ENCODE data around the gene LEFTY2. TPM values are rescaled to one million over a fixed set of nuclear protein-coding genes. Genes with fewer than 3 reads are reported as not detected.

Gene LEFTY2
- total RNA-seq, 2 experiments from 2014 or later = not detected

DNA sequence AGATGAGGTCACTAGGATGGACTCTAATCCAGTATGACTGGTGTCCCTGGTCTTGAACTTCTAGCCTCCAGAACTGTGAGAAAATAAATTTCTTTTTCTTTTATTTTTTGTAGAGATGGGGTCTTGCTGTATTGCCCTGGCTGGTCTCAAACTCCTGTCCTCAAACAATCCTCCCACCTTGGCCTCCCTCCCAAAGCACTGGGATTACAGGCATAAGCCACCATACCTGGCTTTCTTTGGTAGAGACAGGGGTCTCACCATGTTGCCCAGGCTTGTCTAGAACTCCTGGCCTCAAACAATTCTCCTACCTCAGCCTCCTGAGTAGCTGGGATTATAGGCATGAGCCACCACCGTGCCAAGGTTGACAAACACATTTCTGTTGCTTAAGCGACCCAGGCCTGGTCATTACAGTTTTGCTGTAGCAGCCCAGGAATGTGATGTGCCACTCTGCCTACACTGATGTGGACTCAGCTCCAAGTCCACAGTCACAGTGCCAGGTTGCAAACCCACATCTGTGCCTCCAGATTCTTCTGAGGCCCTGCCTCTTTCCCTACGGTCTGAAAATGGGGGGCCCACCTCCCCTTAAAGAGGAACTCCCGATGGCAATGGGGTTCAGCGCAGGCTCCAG lies 32.9 kb downstream of the LEFTY2 start:
- H3K4me3 Mint-ChIP-seq = no peak overlapping the region
- H3K4me1 Mint-ChIP-seq = peaks cover 31% of the 10 kb centered on the region
- no peak overlapping the region for H3K27ac Mint-ChIP-seq
- H3K9me3 Mint-ChIP-seq = no peaks in the 10 kb centered on the region
- no peak for DNase-seq
- no peaks in the 10 kb centered on the region for H3K36me3 Mint-ChIP-seq
- no peaks in the 10 kb centered on the region for H3K27me3 Mint-ChIP-seq

DNA sequence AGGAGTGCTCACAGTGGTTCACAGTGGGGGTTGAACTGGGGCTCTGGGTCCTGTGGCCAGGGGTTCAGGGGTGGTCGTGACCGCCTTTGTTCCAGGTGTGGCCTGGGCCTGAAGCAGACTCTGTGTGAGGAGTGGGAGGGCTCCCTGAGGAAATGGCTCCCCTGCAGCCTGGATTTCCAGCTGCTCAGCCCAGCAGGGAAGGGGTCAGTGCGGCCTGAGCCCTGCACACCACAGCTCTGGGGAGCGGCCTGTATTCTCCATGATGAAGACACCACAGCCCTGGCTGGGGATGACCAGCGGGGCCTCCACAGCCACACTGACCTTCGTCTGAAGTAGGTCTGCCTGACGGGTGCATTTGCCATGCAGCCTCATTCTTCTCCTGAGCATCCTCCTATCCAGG lies 33.7 kb downstream of the LEFTY2 start:
- DNase-seq = no peak
- H3K27ac Mint-ChIP-seq = no peak overlapping the region
- H3K36me3 Mint-ChIP-seq = no peaks in the 10 kb centered on the region
- no peak overlapping the region for H3K4me3 Mint-ChIP-seq
- no peaks in the 10 kb centered on the region for H3K27me3 Mint-ChIP-seq
- no peaks in the 10 kb centered on the region for H3K9me3 Mint-ChIP-seq
- peaks cover 31% of the 10 kb centered on the region for H3K4me1 Mint-ChIP-seq

DNA sequence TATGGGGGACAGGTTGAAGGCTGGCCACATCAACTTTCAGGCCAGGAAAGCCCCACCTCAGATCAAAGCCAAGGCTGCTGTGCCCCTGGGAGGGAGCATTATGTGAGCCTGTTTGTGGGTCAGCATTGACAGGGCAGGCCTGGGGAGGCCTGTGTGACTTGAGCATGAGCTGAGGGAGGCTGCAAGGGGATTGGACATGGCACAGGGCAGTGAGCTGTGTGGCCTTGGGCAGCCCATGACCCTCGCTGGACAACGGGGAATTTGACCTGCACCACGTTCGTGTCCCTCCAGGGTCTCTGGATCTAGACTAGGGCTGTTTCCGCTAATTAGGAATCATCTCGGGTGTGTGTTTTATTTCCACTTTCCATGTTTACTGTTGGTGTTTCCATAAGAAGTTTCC lies 34.6 kb downstream of the LEFTY2 start:
- Mint-ChIP-seq H3K27me3 (no peaks in the 10 kb centered on the region), H3K9me3 (no peaks in the 10 kb centered on the region), H3K27ac (no peak overlapping the region), H3K4me3 (no peak overlapping the region), H3K36me3 (no peaks in the 10 kb centered on the region), H3K4me1 (peaks cover 28% of the 10 kb centered on the region)
- no peak for DNase-seq

DNA sequence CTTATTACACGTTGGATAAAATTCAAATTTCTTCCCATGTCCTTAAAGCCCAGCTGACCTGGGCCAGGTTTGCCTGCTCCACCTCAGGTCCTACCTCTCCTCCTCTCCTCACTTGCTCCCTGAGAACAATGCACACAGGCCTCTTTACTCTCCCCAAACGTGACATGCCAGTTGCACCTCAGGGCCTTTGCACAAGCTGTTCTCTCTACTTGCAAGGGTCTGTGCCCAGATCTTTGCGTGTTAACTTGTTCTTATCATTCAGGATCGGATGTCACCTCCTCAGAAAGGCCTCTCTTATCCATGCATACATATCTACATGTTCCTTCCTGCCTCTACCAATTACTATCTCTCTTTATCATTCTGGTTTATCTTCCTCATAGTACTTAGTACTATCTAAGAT lies 37.4 kb downstream of the LEFTY2 start:
- H3K4me3 Mint-ChIP-seq = no peak overlapping the region
- H3K27me3 Mint-ChIP-seq = no peaks in the 10 kb centered on the region
- H3K4me1 Mint-ChIP-seq = peaks cover 23% of the 10 kb centered on the region
- no peaks in the 10 kb centered on the region for H3K36me3 Mint-ChIP-seq
- DNase-seq = no peak
- H3K27ac Mint-ChIP-seq = no peak overlapping the region
- H3K9me3 Mint-ChIP-seq = no peaks in the 10 kb centered on the region

DNA sequence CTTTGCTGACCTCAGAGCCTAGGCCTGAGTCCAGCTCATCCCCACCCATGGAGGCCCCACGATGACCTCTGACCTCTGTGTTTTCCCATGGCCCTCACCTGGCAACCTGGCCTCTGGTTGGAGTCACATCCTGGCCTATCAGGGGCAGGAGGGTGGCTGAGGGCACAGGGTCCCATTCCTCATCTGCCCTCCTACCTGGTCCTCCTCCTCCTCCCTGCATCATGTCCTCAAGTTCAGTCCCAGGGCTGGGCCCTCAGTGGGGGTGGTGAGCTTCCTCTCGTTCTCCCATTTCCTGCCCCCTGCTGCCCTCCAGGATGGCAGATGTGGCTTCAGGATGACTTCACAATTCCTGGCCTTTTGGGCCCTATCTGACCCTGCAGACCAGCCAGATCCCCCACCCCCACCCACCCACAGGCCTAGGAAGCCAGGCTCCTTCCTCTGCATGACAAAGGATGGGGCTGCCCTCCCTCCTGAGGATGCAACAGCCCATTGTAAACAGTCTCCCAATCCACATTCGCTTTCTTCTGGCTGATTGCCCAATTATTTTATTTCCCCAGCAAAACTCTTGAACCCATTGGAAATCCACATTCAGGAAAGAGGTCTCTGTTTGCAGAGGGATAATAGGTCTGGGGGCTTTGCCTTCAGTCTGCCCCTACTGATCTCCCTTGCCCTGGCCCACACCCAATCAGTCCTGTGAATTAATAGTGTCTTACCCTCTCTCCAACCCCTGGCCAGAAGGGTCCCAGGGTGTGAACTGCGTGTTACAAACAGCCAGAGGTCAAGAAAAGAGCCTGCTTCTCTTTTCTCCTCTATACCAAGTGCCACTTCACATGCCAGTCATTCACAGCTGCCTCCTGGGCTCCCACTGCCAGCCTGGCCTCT lies 41.7 kb downstream of the LEFTY2 start:
- H3K27me3 Mint-ChIP-seq = no peaks in the 10 kb centered on the region
- no peaks in the 10 kb centered on the region for H3K9me3 Mint-ChIP-seq
- peaks cover 37% of the 10 kb centered on the region for H3K4me1 Mint-ChIP-seq
- no peak for DNase-seq
- H3K36me3 Mint-ChIP-seq = peaks cover 4% of the 10 kb centered on the region
- no peak overlapping the region for H3K4me3 Mint-ChIP-seq
- H3K27ac Mint-ChIP-seq = no peak overlapping the region

DNA sequence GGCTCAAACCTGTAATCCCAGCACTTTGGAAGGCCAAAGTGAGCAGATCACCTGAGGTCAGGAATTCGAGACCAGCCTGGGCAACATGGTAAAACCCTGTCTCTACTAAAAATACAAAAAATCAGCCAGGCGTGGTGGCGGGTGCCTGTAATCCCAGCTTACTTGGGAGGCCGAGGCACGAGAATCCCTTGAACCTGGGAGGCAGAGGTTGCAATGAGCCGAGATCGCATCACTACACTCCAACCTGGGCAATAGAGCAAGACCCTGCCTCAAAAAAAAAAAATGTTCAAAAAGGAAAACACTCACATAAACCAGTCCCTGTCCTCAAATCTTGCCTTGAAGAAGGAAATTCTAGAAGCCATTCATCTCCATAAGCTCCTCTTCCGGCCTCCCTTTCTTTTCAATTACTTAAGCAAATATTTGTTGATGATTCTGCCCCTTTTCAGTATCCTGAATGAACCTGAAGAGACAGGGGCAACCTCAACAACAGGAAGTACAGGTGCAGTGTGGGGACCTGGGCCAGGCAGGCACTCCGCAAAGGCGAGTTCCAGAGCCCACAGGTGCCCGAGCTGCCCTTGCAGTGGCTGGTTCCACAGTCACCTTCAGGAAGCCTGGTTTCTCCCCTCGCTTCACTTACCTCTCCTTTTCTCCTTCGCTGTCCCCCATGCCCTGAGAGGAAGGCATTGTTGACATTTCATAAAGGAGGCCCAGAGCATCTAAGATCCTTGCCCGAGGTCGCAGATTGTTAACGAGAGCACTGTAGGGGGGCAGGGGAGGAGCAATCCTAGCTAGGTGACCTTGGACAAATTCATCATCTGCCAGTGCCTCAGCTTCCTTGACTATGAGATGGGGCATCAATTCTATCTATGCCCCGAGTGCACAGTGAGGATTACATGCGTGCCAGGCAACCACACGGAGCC lies 43.2 kb downstream of the LEFTY2 start:
- H3K36me3 Mint-ChIP-seq = peaks cover 4% of the 10 kb centered on the region
- H3K4me1 Mint-ChIP-seq = peaks cover 41% of the 10 kb centered on the region
- H3K27me3 Mint-ChIP-seq = no peaks in the 10 kb centered on the region
- no peaks in the 10 kb centered on the region for H3K9me3 Mint-ChIP-seq
- peak overlapping the region; percentile 89 for H3K27ac Mint-ChIP-seq
- H3K4me3 Mint-ChIP-seq = peak overlapping the region; percentile 24
- DNase-seq = no peak

DNA sequence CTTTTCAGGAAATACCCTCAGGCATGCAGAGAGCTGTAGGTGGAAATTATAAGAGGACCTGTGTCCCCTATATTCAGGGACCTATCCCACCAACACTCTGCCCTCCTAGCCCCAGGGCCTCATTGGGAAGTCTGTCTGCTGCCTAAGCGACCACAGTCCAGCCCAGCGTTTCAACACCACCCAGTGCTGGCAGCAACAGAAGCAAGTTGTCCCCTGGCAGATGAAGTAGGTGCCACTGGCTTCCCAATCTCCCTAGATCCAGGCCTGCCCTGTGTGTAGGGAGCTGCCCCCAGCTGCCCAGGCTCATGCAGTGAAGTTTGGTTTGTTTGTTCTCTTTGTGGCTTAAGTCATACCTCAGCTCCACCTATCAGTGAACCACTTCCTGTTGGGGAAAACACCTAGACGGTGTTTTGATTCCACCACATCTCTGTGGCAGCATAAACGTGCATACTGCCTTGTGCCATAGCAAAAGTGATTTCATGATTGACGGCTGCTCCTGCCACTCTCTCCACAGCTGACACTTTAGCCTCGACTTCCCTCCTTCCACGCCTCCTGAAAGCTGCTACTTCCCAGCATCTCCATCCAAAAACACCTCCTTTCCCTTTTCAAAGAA lies 44.0 kb downstream of the LEFTY2 start:
- no peaks in the 10 kb centered on the region for H3K9me3 Mint-ChIP-seq
- H3K4me3 Mint-ChIP-seq = peak overlapping the region; percentile 54
- peak overlapping the region; percentile 89 for H3K27ac Mint-ChIP-seq
- H3K36me3 Mint-ChIP-seq = peaks cover 4% of the 10 kb centered on the region
- H3K27me3 Mint-ChIP-seq = no peaks in the 10 kb centered on the region
- peaks cover 41% of the 10 kb centered on the region for H3K4me1 Mint-ChIP-seq
- DNase-seq = peak; percentile 63

DNA sequence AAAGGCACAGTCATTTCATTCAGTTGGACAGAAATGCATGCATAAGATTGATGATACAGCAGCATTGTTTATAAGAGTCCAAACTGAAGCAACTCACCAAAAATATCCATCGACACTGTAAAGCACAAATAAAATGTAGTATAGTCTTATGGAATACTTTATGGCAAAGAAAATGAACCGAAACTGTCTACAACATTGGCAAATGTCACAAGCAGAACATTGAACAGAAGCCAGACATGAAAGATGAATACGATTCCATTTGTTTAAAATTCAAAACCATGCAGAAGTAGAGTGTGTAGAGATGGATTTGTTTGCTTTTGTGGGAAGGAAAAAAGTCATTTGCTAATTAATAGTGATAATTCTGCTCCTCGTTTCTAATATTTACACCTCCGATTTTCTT lies 44.5 kb downstream of the LEFTY2 start:
- H3K9me3 Mint-ChIP-seq = no peaks in the 10 kb centered on the region

DNA sequence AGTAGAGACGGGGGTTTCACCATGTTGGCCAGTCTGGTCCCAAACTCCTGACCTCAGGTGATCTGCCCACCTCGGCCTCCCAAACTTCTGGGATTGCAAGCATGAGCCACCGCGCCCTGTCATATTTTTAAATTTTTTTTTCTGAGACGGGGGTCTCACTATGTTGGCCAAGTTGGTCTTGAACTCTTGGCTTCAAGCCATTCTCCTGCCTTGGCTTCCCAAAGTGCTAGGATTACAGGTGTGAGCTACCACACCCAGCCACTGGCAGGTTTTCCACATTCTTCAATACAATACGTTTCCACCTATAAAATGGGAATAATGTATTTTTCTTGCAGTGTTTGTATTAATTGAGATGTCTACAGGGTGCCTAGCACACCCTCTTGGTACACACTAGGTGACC lies 48.7 kb downstream of the LEFTY2 start:
- Mint-ChIP-seq H3K4me1 (peaks cover 22% of the 10 kb centered on the region), H3K27me3 (no peaks in the 10 kb centered on the region), H3K9me3 (no peaks in the 10 kb centered on the region), H3K36me3 (no peaks in the 10 kb centered on the region), H3K4me3 (no peak overlapping the region), H3K27ac (no peak overlapping the region)
- DNase-seq = no peak

More for the DNA sequence above, 44.5 kb downstream of the LEFTY2 start:
- Mint-ChIP-seq H3K4me1 (peaks cover 41% of the 10 kb centered on the region), H3K27me3 (no peaks in the 10 kb centered on the region), H3K4me3 (peak overlapping the region; percentile 54), H3K27ac (peak overlapping the region; percentile 89), H3K36me3 (peaks cover 4% of the 10 kb centered on the region)
- no peak for DNase-seq

DNA sequence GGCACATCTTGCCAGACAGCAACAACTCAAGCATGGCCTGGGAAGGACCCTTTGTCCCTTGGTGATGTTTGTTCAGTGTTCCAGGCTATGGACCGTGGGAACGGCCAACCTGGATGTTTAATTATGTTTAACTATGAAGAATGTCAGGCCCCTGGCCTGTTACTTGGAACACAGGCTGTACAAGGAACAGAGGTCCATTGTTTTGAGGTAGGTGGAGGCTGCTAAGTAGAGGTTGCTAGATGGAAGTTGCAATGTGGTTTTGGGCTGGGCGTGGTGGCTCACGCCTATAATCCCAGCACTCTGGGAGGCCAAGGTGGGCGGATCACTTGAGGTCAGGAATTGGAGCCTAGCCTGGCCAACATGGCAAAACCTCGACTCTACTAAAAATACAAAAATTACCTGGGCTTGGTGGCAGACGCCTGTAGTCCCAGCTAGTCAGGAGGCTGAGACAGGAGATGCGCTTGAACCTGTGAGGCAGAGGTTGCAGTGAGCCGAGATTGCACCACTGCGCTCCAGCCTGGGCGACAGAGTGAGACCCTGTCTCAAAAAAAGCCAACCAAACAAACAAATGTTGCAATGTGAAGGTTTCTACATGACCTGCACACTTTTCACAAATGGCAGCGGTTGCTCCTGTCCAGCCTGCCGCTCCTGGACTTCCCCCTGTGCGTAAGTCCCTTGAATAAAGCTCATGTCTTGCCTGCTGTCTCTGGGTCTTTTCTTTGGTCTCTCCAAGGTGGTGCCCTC lies 49.6 kb downstream of the LEFTY2 start:
- DNase-seq = no peak
- no peaks in the 10 kb centered on the region for H3K9me3 Mint-ChIP-seq
- peaks cover 13% of the 10 kb centered on the region for H3K4me1 Mint-ChIP-seq
- H3K27me3 Mint-ChIP-seq = no peaks in the 10 kb centered on the region
- no peak overlapping the region for H3K27ac Mint-ChIP-seq
- H3K4me3 Mint-ChIP-seq = no peak overlapping the region
- no peaks in the 10 kb centered on the region for H3K36me3 Mint-ChIP-seq

DNA sequence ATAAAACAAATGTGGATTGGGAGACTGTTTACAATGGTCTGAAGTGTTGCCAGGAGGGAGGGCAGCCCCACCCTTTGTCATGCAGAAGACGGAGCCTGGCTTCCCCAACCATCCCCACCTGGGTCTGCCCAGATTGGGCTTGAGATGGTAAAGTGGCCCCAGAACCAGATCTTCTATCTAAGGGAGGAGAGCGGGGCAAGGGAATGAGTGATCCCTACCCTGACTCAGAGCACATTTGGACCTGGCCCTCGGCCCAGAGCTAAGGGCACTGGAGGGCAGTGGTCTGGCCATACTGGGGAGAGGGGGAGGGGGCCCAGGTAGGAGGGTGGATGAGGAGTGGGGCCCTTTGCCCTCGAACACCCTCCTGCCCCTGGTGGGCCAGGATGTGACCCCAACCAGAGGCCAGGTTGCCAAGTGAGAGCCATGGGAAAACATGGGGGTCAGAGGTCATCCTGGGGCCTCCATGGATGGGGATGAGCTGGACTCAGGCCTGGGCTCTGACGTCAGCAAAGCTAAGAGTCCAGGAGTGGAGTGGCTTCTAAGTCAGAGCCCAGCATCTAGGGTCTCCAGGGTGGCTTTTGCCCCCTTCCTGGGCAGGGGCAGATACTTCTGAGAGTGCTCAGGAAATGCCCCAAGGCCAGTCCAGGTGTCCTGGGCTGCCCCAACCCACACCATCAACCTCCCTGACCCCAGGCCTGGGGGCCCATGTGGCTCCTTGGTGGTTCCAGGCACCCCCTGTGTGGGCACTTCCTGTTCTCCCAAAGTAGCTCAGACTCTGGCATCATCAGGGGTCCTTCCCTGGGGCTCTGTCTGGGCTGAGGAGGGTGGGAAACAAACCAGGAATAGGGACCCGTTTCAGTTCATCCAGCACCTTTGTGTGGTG lies 50.4 kb downstream of the LEFTY2 start:
- Mint-ChIP-seq H3K36me3 (no peaks in the 10 kb centered on the region), H3K27me3 (no peaks in the 10 kb centered on the region), H3K27ac (no peak overlapping the region), H3K9me3 (no peaks in the 10 kb centered on the region), H3K4me1 (peaks cover 8% of the 10 kb centered on the region), H3K4me3 (no peak overlapping the region)
- no peak for DNase-seq

DNA sequence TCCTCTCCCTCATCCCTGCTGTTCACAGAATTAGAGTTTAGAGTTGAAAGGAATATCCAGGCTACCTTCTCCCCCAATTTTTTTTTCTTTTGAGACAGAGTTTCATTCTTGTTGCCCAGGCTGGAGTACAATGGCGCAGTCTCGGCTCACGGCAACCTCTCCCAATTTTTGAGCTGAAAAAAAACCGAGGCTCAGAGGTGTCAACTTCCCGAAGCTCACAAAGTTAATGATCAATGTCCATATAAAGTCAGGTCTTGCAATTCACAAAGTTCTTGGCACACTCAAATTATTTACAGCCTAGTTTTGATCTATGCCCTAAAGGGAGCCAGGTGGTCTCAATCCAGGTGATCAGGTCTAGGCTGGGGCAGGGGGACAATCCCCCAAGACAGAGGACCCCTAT lies 51.3 kb downstream of the LEFTY2 start:
- no peak overlapping the region for H3K27ac Mint-ChIP-seq
- H3K36me3 Mint-ChIP-seq = no peaks in the 10 kb centered on the region
- no peaks in the 10 kb centered on the region for H3K27me3 Mint-ChIP-seq
- no peaks in the 10 kb centered on the region for H3K9me3 Mint-ChIP-seq
- DNase-seq = no peak
- no peak overlapping the region for H3K4me3 Mint-ChIP-seq
- peaks cover 8% of the 10 kb centered on the region for H3K4me1 Mint-ChIP-seq

DNA sequence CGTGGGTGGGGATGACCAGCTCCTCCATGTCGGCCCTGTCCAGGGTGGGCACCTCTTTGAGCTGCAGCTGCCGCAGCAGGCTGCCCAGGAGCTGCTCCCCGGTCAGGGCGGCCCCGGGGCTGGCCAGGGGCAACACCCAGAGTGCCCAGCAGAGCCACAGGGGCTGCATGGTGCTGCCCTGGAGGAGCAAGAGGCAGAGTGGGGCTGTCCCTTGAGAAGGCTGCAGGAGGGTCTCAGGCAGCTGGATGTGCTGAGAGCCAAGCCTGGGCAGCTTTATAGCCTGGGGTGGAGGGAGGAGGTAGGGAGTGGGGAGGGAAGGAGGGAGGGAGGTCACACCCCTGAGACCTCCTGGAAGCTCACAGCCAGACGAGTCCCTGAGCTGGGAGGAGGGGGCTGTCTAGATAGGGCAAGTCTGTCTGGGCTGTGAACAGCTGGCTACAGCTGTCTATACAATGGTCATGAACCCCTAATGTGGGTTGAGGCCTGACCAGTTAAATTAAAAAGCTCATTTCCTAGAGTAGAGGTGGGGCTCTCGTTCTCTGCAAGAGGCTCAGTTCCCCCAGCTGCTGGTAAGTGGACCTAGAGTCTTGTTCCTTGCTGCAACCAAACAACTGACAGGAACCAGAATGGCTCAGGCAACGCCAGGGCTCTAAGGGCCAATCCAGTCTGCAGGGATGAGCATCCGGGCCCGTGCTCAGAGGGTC lies 52.0 kb downstream of the LEFTY2 start, which contains the start of gene LEFTY1:
TSS of gene LEFTY1 (minus strand) at position 249 of the 704 bp plus-strand sequence. CDS start at position 169, 80 bp downstream.
- Mint-ChIP-seq H3K36me3 (no peaks in the 10 kb centered on the region), H3K27me3 (no peaks in the 10 kb centered on the region), H3K4me3 (no peak within 1 kb of the TSS), H3K9me3 (no peaks in the 10 kb centered on the region), H3K27ac (no peak within 1 kb of the TSS), H3K4me1 (peaks cover 4% of the 10 kb centered on the region)
- DNase-seq = no peak
